Kasumi-1 (cell line): Measurements from ENCODE around the gene POLR3K.
"Not testable (repeated sequence)": the region's sequence is repeated elsewhere in the genome, so short reads cannot be mapped to it uniquely, and the experiment has no call there.

Source experiments
- DNase-seq, 2 experiments: peaks; one replicate each; lab custom pipeline; 2025; lab: John Stamatoyannopoulos, UW

POLR3K gene

GRCh38 chr16:63998-64913 is 10.8 kb upstream of the POLR3K start:
- no peak for DNase-seq

GRCh38 chr16:63466-63865 is 10.1 kb upstream of the POLR3K start:
- DNase-seq: no peak

GRCh38 chr16:62968-63391 is 9.6 kb upstream of the POLR3K start:
- DNase-seq: no peak

GRCh38 chr16:62283-62967 is 9.0 kb upstream of the POLR3K start:
- no peak for DNase-seq

GRCh38 chr16:61879-62281 is 8.5 kb upstream of the POLR3K start:
- no peak for DNase-seq

GRCh38 chr16:60929-61878 is 7.8 kb upstream of the POLR3K start:
- DNase-seq: no peak

GRCh38 chr16:60166-60565 is 6.8 kb upstream of the POLR3K start:
- DNase-seq: no peak

- DNase-seq: no peak
Observed at GRCh38 chr16:59440-60059, 6.1 kb upstream of the POLR3K start.

- DNase-seq: no peak
Observed at GRCh38 chr16:58491-59439, 5.4 kb upstream of the POLR3K start.

GRCh38 chr16:57711-58110 is 4.3 kb upstream of the POLR3K start:
- no peak for DNase-seq

GRCh38 chr16:56231-56927 is 3.0 kb upstream of the POLR3K start:
- no peak for DNase-seq

GRCh38 chr16:55571-56136 is 2.2 kb upstream of the POLR3K start:
- DNase-seq: no peak

- no peak for DNase-seq
Observed at GRCh38 chr16:54237-54581, 801 bp upstream of the POLR3K start.

GRCh38 chr16:50769-51591 is 2.4 kb downstream of the POLR3K start:
- no peak for DNase-seq

GRCh38 chr16:47234-47633 is 6.2 kb downstream of the POLR3K start:
- no peak for DNase-seq

- DNase-seq: not testable (repeated sequence)
Observed at GRCh38 chr16:46510-46909, 6.9 kb downstream of the POLR3K start.

- no peak for DNase-seq
Observed at GRCh38 chr16:45454-45853, 8.0 kb downstream of the POLR3K start.

GRCh38 chr16:44655-45054 is 8.8 kb downstream of the POLR3K start:
- DNase-seq: no peak

GRCh38 chr16:43294-43693 is 10.1 kb downstream of the POLR3K start:
- no peak for DNase-seq
